GOT3 (cell line): ENCODE data around the gene SFMBT2.

Experiments used
- DNase-seq: peaks from one replicate; lab custom pipeline; 2025; ENCODE audit warnings: mixed read lengths; lab: John Stamatoyannopoulos, UW

The SFMBT2 gene

GRCh38 chr10:7264313-7264756, 146.5 kb downstream of the SFMBT2 start:
- DNase-seq = no peak

- DNase-seq = no peak
Observed at GRCh38 chr10:7263616-7264015, 147.2 kb downstream of the SFMBT2 start.

- no peak for DNase-seq
Observed at GRCh38 chr10:7261351-7261750, 149.5 kb downstream of the SFMBT2 start.

GRCh38 chr10:7260912-7261311, 149.9 kb downstream of the SFMBT2 start:
- no peak for DNase-seq

- DNase-seq = no peak
Observed at GRCh38 chr10:7260412-7260900, 150.4 kb downstream of the SFMBT2 start.

- no peak for DNase-seq
Observed at GRCh38 chr10:7258948-7259523, 151.8 kb downstream of the SFMBT2 start.

- DNase-seq = no peak
Observed at GRCh38 chr10:7255517-7255916, 155.3 kb downstream of the SFMBT2 start.

GRCh38 chr10:7251696-7252465, 159.0 kb downstream of the SFMBT2 start:
- no peak for DNase-seq

- no peak for DNase-seq
Observed at GRCh38 chr10:7250236-7250635, 160.6 kb downstream of the SFMBT2 start.

- no peak for DNase-seq
Observed at GRCh38 chr10:7248585-7249164, 162.2 kb downstream of the SFMBT2 start.

- DNase-seq = no peak
Observed at GRCh38 chr10:7248148-7248547, 162.7 kb downstream of the SFMBT2 start.

GRCh38 chr10:7245505-7245904, 165.3 kb downstream of the SFMBT2 start:
- no peak for DNase-seq

GRCh38 chr10:7243873-7244272, 167.0 kb downstream of the SFMBT2 start:
- no peak for DNase-seq

GRCh38 chr10:7243139-7243538, 167.7 kb downstream of the SFMBT2 start:
- no peak for DNase-seq

- DNase-seq = no peak
Observed at GRCh38 chr10:7239312-7239985, 171.4 kb downstream of the SFMBT2 start.

- DNase-seq = no peak
Observed at GRCh38 chr10:7235376-7235775, 175.5 kb downstream of the SFMBT2 start.

- DNase-seq = no peak
Observed at GRCh38 chr10:7234109-7234508, 176.7 kb downstream of the SFMBT2 start.

- DNase-seq = no peak
Observed at GRCh38 chr10:7233259-7233991, 177.4 kb downstream of the SFMBT2 start.

- no peak for DNase-seq
Observed at GRCh38 chr10:7231509-7232414, 179.1 kb downstream of the SFMBT2 start.

GRCh38 chr10:7230951-7231350, 179.9 kb downstream of the SFMBT2 start:
- DNase-seq = no peak

GRCh38 chr10:7230036-7230435, 180.8 kb downstream of the SFMBT2 start:
- no peak for DNase-seq
